HUDEP-2 (cell line): ENCODE data around the gene ABHD17A.

ENCODE experiments used
- DNase-seq, 76 experiments: peaks; one replicate each; lab custom pipeline; 2025; ENCODE audit not compliant: unreplicated experiment in 76 of 76; lab: John Stamatoyannopoulos, UW

Gene ABHD17A

DNA sequence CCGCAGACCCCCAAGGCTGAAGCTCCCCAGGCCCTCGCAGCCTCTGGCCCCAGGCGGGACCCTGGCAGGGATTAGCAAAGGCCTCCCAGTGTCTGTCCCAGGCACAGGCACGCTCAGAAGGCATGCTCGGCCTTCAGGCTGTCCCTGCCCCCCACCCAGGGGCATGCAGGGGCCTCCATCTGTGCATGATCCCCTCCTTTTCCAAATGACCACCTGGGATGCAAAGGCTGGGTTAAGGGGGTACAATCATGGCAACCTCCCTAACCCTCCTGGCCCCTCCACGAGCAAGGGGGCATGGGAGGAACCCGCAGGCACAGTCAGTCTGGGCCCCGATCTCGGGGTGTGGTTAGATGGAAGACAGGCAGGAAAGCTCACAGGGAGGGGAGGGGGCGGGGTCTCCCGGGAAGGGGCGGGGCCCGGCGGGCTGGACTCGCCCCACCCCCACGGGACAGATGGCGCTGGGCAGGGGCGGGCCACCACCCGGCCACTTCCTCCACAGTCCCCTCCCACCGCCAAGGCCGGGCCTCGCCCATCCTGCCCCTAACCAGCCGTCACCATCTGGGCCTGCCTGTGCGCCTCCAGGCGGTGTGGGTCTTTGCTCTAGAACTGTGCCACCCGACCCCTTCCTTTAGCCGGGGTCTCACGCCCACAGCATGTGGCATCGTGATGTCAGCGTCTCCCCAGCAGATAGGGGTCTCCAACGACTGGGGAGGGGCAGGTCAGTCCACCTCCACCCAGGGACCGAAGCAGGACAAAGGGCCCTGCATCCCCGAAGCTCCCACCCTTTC, 30.1 kb downstream of the ABHD17A start:
- peak in 75 of 76 experiments; percentile 73 to 100 (median 98) for DNase-seq

DNA sequence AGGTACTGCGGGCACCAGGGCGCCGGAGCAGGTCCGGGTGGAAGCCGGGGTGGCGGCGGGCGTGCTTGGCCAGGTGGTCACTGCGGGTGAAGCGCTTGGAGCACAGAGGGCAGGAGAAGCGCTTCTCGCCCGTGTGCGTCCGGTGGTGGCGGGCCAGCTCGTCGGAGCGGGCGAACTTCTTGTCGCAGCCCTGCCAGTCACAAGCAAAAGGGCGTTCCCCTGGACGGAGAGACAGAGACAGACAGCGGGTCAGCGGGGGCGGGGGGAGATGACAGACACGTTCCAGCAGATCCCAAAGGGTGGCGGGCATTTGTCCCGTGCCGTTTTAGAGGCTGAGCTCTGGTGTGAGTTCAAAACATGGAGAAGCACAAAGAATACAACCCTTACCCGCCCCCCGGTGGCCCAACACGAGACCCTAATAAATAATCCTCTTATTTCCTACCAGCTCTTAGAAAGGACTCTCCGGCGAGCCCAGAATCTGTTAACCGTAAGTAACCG, 30.7 kb downstream of the ABHD17A start:
- peak in 71 of 76 experiments; percentile 67 to 98 (median 93) for DNase-seq

GRCh38 chr19:1854039-1854541, 31.2 kb downstream of the ABHD17A start:
- peak in 4 of 76 experiments; percentile 27 to 97 (median 56) for DNase-seq

GRCh38 chr19:1853295-1854038, 31.8 kb downstream of the ABHD17A start:
- peak in 72 of 76 experiments; percentile 53 to 98 (median 92) for DNase-seq

- peak in 9 of 76 experiments; percentile 42 to 75 (median 61) for DNase-seq
These were observed 32.6 kb downstream of the ABHD17A start for GRCh38 chr19:1852581-1853128.

DNA sequence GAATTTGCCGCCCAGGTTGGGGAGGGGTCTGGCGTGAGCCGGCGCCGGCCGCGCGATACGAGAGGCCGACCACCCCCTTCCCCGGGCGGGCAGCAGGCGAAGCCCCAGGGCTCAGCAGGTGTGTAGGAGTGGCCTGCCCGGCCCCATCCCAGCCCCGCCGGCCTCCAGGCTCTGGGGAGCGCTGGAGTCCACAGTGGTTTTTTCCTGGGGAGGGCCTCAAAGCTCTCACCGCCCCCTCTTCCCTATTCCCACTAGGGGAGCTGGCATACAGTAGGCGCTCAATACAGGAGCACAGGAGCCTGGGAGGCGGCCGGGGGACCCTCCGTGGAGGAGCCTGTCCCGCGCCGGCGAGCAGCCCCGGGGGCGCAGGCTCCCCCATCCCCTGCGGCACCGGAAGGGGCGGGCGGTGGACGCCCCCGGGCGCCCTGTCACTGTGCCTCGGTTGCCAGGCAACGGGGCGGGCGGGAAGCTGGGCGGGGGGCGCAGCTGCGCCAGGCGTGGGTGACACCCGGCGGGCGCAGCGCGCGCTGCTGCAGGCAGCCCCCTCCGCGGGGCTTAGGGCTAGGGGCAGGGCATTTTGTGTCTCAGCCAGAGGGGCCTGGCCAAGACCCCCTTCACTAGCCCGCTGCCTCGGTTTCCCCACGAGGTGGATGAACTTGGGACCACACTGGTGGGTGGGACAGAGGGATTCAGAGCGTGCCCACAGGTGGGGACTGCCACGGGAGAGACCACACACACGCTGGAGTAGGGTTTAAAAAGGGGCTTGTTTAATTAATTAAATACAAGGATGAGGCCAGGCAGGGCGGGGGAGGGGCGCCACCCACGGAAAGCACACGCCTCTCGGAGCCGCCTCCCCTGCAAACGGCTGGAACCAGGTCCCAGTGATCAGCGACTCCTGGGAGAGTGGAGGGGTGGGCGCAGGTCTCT, 33.4 kb downstream of the ABHD17A start:
- DNase-seq = peak in 54 of 76 experiments; percentile 23 to 80 (median 58)

GRCh38 chr19:1850809-1851653, 34.3 kb downstream of the ABHD17A start:
- peak in 3 of 76 experiments; percentile 19 to 34 (median 19) for DNase-seq

- no peak for DNase-seq
These were observed 35.4 kb downstream of the ABHD17A start for GRCh38 chr19:1849886-1850398.

DNA sequence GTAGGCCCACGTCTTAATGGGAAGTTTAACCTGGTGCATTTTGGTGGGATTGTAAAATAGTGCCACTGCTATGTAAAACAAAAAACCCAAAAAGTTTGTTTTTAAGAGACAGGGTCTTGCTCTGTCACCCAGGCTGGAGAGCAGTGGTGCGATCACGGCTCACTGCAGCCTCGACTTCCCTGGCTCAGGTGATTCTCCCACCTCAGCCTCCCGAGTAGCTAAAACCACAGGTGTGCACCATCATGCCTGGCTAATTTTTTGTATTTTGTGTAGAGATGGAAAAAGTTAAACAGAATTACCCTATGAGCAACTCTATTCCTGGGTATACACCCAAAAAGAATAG, 36.2 kb downstream of the ABHD17A start:
- no peak for DNase-seq

DNA sequence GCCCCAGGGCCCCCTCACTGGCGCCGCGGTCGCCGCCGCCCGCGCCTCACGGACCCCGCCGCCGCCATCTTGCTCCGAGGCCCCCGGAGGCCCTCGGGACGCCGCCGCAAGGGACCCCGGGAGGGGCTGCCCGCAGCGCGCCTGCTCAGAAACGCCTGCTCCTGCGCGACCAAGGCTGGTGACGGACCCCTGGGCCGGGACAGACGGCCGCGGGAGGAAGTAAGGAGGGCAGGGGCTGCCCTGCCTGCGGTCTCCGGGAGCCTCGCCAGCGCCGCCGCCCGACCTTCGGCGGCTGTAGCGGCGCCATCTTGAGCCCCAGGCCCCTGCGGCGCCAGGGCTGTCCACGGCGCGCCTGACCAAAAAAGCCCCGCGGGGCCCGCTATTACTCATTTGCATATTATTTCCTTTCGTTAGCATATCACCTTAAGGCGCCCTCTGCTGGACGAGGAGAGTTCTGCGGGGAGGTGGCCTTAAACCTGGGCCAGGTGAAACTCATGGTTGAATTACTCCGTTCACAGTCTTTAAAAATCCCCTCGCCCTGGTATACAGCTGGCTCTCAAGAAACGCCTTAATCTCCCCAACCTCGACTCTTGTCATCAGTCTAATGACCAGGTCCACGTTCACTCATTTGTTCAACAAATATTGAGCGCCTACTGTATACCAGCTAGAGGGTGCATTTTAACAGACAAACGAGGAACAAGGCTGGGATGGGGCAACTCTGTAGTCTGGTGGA, 36.7 kb downstream of the ABHD17A start, which contains the start of gene REXO1:
TSS of gene REXO1 (minus strand) at position 85 of the 733 bp plus-strand sequence. CDS start 125 bp downstream, outside the sequence.
- peak in 73 of 76 experiments; percentile 70 to 99 (median 96) for DNase-seq

DNA sequence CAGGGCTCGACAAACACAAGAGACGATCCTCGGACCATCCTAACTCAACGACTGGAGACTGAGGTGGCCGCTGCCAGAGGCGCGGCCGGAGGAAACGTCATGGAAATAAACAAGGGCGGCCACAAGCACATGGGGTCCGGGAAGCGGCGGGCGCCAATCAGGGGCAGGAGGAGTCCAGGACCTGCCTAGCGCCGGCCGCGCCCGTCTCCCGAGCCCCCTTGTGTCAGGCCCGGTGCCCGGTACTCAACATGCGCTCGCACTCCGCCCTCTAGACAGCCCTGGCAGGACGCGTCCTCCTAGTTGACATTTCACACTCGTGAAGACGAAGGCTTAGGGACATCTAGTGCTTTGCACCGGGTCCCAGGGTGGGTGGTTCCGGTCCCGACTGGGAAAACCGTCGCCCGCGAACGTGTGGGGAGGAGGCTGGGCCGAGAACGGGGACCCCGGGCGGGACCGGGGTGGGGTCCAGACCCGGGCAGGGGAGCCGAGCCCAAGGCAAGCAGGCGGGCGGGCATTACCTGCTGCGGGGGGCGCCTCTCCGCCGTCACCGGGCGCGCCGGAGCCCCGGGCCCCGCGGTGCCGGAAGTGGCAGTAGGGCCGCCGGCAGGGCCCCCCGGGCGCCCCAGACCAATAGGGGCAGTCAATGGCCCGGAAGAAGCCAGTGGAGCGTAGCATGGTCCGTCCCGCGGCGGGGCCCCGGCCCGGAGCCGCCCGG, 37.5 kb downstream of the ABHD17A start:
- DNase-seq = peak in 59 of 76 experiments; percentile 29 to 83 (median 66)

DNA sequence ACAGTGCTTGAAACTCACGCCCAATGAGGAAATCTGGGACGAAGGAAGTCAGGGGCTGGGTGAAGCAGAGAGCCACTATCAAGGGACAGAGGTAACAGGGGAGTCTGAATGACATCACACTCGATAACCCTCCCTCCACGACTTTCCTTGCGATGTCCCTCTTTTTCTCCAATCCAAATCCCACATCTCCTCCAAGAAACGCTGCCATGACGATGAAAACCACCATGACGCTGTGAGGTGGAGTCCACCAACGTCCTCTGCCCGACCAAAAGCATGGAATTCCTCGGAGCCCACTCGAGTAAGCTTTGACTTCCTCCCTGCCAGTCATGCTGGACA, 38.0 kb downstream of the ABHD17A start:
- no peak for DNase-seq

DNA sequence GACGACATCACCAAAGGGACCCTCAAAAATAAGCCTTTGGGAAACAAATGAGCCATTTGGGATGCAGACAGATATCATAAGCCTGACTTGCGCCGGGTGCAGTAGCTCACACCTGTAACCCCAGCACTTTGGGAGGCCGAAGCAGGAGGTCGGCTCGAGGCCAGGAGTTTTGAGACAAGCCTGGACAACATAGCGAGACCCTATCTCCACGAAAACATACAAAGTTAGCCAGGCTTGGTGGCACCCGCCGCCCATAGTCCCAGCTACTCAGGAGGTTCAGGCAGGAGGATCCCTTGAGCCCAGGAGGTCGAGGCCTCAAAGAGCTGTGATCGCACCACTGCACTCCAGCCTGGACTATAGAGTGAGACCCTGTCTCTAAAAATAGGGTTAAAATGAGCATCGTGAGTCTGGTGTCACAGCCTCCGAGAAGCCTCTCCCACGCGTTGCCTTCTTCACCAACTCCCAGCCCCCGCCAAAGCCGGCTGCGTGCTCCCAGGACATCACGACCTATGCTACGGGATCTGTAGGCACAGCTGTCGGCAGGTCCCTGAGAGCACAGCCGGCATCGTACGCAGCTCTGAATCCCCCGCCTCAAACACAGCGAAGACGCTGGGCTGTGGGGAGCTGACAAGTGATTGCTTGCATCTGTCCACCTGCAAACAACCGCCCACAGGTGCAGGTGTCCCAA, 38.6 kb downstream of the ABHD17A start:
- no peak for DNase-seq

DNA sequence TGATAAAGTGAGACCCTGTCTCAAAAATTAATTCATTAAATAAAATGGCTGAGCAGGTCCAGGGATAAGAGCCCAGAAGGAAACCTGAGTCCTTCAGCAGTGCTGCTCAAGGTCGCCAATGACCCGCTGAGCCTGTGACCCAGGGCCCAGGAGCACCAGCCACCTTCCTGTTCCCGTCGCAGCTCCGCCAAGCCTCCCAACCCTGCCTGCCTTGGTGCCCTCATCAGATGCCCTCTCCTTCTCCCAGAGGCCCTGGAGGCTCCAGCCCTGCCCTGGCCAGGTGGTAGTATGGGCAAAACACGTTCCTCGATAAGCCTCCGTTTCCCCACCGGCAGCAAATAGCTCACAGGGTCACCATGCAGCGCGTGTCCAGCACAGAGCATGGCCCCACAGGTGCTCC, 39.7 kb downstream of the ABHD17A start:
- no peak for DNase-seq

DNA sequence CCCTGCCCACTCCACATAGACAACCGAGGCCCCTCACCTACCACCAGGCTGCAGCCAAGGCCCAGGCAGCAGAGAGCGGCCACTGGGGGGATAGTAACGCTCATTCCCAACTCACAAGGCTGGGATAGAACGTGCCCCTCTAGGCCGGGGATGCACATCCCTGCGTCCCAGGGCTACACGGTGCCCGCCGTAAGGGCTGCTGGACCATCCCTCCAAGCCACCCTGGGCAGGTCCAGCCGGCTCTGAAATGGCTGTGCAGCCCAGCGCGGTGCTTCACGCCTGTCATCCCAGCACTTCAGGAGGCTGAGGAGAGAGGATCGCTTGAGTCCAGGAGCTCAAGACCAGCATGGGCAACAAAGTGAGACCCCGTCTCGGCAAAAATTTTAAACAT, 40.2 kb downstream of the ABHD17A start:
- DNase-seq = no peak

GRCh38 chr19:1844513-1845124, 40.7 kb downstream of the ABHD17A start:
- peak in 63 of 76 experiments; percentile 29 to 84 (median 72) for DNase-seq
